HG03060 (cell line): ENCODE data around the gene EIF5AL1.
"Not testable (repeated sequence)": the region's sequence is repeated elsewhere in the genome, so short reads cannot be mapped to it uniquely, and the experiment has no call there.

Experiments used
- ATAC-seq: cut with Tn5 transposase; IDR thresholded peaks from one replicate; pipeline ENCODE4 v1.9.1; 2021; ENCODE audit warnings: low read depth, moderate number of reproducible peaks; ENCODE audit not compliant: unreplicated experiment

EIF5AL1 gene

DNA sequence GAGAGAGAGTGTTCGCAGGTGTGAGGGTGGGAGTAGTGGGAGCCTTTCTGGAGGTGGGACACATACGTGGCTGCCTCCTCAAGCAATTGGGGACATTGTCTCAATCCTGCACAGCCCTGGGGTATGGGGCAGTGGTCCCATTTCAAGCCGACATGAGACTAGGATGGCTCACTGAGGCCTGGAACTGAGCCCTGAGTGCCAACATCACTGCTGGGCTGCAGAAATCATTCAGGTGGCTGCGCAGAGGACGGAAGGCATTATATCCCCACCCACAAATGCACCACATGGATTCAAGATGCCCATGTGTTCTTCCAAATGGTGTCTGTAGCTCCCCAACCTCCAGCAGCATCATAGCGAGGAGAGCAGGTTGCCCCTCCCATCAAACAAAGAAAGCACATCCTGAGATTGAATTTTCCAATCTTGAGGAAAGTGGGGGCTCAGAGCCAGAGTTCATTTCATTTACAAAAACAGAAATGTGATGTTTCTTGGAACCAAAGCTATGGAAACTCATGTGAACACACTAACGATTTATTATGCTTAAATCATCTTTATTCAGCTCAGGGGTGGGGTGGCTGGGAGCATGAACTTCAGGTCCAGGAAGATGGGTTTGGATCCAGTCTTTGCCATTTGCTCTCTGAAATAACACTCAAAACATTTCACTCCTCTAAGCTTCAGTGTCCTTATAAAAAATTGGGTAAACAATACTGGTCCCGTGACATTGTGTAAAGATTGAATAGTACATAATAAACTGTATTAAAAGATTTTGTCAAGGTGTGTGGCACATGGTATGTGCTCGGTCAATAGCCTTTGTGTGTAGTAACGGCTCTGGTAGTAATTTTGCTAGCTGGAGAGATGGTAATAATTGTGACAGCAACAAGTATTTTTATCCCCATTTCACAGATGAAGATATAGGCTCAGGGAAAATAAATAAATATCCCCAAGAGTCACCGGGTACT, 43.3 kb downstream of the EIF5AL1 start:
- ATAC-seq, result no peak

DNA sequence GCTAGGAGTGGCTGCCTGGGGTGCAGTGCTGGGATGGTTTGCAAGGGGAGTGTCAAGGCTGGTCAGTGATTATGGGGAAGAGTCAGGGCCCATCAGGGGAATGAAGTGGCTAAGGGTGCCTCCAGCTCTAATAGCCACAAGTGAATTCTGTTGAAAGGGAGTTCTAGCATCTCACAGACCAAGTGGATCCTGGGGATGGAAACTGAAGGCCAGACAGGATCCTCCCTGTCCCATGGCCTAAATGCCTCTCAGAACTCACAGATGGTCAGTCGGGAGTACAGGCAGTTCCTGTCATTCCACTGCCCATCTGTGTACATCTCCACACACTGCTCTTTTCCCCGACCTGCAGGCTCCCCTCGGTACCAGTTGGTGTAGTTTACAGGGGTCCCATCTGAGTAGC, 44.6 kb downstream of the EIF5AL1 start:
- ATAC-seq, result not testable (repeated sequence)

DNA sequence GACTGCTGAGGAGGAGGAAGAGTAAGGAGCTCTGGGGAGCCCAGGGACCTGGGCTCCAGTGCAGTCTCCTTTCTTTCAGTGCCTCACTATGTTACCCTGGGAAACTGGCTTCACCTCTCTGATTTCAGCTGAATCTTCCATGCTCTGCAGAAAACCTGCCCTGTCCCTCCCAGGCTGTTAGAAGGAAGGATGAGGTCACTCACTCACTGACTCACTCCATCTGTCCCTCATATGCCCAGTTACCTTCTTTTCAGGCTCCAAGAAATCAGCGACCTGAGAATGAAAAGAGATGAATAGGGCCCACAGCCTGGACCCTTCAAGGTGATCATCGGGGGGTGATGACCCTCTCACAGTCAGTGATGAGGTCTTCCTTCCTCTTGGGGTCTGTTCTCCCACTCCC, 47.4 kb downstream of the EIF5AL1 start:
- ATAC-seq, result no peak

DNA sequence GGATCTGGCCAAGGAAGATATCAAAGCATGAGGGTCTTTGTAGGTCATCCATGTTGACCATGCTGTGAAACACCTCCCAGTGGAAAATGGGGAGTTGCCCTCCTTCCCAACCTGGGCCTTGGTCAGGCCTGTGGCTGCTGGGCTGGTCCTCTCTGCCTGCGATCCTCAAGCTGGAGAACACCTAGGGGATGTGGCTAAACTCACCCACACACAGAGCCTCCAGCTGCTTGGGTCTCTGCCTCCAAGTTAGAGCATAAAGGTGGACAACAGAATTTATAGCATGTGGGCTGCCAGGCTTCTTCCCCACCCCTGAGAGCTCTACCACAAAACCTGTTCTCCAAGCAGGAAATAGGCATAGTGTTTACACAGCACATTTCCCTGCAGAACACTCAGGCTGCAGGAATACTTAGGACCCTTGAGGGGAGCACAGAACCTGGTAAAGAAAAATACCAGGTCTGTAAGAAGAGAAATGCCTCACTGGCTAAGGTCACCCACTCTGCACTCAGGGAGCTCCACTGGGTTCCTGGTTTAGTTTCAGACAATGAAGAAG, 47.9 kb downstream of the EIF5AL1 start, which contains the start of gene SFTPA2:
Gene SFTPA2, minus strand, starts transcription at position 248 of the 550 bp plus-strand sequence. CDS start 924 bp downstream, outside the sequence.
- no peak for ATAC-seq

DNA sequence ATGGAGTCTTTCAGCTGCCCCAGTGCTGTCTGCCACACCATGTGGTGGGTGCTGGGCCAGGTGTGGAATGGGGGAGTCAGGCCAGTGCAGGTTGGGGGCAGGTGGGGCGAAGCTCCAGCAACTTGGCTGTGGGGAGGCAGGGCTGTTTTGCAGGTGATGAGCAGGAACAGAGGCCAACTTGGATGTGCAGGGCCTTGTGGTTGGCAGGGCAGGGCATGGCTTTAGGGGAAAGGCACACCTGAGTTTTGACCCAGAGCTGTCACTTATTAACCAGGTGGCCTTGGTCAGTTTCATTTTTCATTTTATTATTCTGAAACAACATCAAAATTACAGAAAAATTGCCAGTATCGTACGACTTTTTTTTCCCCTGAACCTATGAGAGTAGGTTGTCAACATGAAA, 48.9 kb downstream of the EIF5AL1 start:
- no peak for ATAC-seq

DNA sequence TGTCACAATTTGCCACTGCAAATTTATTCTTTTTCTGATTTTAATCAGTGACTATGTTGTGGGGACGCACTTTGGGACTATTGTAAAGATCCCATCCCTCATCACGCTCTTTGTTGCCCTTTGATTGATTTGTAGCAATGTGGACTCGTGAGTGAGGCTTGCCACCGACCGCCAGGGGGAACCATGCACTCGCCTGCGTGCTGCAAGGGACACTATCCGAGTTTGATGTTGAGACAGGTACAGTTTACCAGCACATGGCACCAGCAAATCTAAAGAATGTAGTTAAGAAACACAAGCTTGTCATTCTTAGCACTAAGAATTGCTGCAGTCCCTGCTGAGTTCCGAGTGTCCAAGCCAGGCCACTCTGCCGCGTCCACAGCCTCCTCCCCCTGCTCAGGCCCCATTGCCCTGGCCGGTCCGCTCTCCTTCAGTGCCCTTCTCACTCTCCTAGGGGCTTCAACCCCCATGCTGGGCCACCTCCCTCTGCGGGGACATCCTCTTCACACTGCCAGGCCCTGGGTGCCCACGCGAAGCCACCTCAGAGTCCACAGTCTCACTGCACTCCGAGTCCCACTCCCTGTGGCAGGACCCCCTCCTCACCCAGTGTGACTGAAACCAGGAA, 49.9 kb downstream of the EIF5AL1 start:
- ATAC-seq, result no peak

DNA sequence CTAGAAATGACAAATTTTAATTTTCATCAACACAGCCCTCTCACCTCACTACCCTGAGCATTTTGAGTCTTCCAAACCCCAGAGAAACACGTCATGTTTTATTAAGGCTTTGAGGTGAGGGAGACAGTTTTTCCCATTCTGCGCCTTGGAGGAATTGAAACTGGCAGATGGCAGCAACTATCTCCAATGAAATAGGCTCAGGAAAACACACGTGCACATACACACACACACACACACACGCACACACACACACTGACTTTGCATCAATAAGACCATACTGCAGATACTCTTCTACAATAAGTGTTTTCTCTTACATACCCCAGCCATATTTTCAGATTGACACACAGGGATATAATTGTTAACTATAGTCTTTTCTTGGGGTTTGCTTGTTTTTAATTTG, 51.1 kb downstream of the EIF5AL1 start:
- ATAC-seq, result no peak
